ENCODE results near the gene ZNF581. TPM values are rescaled to one million over a fixed set of nuclear protein-coding genes. Genes with fewer than 3 reads are reported as not detected.
A peak's percentile ranks its signal among the peaks of the same experiment; 100 is the strongest.

Gene ZNF581
- total RNA-seq, 1 experiment from 2014 or later: 46.2 TPM

DNA sequence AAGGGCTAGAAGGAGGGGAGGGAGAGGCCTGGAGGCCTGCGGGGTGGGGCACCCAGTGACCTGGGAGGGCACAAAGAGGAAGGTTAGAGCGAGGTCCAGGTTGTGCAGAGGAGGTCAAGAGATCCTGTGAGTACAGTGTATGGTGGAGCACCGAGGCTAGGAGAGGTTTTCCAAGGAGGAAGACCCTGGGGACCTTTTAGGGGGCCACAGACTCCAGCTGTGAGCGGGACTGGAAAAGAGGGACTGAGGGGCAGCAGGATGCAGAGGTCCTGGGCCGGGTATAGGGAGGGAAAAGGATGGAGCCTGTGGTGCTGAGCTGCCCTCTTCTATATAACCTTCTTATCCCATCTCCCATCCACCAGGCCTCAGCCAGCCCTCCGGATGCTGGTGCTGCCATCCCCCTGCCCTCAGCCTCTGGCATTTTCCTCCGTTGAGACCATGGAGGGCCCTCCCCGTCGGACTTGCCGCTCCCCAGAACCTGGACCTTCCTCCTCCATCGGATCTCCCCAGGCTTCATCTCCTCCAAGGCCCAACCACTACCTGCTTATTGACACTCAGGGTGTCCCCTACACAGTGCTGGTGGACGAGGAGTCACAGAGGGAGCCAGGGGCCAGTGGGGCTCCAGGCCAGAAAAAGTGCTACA is 863 bp downstream of the ZNF581 start:
- peak overlapping the region; percentile 95 for H3K27ac Mint-ChIP-seq (ENCODE audit: unreplicated experiment)
- POLR2A ChIA-PET: no interaction called here
- peaks cover 32% of the 10 kb centered on the region for H3K4me1 Mint-ChIP-seq (ENCODE audit: low read depth, unreplicated experiment)
- Histone ChIP-seq H3K36me3 (ENCODE audit: control insufficient read depth, insufficient read depth, low read length) (no peaks in the 10 kb centered on the region), H3K27me3 (replicated peaks; ENCODE audit: control insufficient read depth, insufficient read depth, low read length) (no peaks in the 10 kb centered on the region), H3K4me1 (peaks cover 9% of the 10 kb centered on the region; the same call in 1 of the 2 replicates), H3K4me3 (ENCODE audit: low read depth, low read length) (peak overlapping the region; percentile 84), H3K9me3 (no peaks in the 10 kb centered on the region)
- no peak for DNase-seq
- intact Hi-C loops (cut with micrococcal nuclease; ENCODE audit: unreplicated experiment): no loop called here
- BruUV-seq (replicated peaks): no TSS peak
- peak overlapping the region; percentile 86 for H3K4me3 Mint-ChIP-seq (ENCODE audit: unreplicated experiment)
- peaks cover 90% of the 10 kb centered on the region for H3K36me3 Mint-ChIP-seq (ENCODE audit: insufficient read depth, unreplicated experiment)
- H3K27me3 Mint-ChIP-seq (ENCODE audit: insufficient read depth, unreplicated experiment): no peaks in the 10 kb centered on the region
- no peaks in the 10 kb centered on the region for H3K9me3 Mint-ChIP-seq (ENCODE audit: unreplicated experiment)
- TF ChIP-seq, protein P1, sequence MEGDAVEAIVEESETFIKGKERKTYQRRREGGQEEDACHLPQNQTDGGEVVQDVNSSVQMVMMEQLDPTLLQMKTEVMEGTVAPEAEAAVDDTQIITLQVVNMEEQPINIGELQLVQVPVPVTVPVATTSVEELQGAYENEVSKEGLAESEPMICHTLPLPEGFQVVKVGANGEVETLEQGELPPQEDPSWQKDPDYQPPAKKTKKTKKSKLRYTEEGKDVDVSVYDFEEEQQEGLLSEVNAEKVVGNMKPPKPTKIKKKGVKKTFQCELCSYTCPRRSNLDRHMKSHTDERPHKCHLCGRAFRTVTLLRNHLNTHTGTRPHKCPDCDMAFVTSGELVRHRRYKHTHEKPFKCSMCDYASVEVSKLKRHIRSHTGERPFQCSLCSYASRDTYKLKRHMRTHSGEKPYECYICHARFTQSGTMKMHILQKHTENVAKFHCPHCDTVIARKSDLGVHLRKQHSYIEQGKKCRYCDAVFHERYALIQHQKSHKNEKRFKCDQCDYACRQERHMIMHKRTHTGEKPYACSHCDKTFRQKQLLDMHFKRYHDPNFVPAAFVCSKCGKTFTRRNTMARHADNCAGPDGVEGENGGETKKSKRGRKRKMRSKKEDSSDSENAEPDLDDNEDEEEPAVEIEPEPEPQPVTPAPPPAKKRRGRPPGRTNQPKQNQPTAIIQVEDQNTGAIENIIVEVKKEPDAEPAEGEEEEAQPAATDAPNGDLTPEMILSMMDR (IDR thresholded peaks at IDR 0.05; ENCODE audit: insufficient read depth in 1 of 2, low read depth in 1 of 2, low read length in 1 of 2, severe bottlenecking in 1 of 2, unreplicated experiment in 1 of 2): no peak
- CTCF ChIA-PET: no interaction called here

- POLR2A ChIA-PET: no interaction called here
Measured at GRCh38 chr19:55644842-55645511, 1.5 kb downstream of the ZNF581 start.

GRCh38 chr19:55645512-55645881 is 2.0 kb downstream of the ZNF581 start:
- Histone ChIP-seq H3K4me3 (ENCODE audit: low read depth, low read length) (no peak overlapping the region), H3K36me3 (ENCODE audit: control insufficient read depth, insufficient read depth, low read length) (no peaks in the 10 kb centered on the region), H3K27me3 (replicated peaks; ENCODE audit: control insufficient read depth, insufficient read depth, low read length) (no peaks in the 10 kb centered on the region), H3K9me3 (no peaks in the 10 kb centered on the region), H3K4me1 (peaks cover 3% of the 10 kb centered on the region; the same call in 1 of the 2 replicates)
- Mint-ChIP-seq H3K27ac (ENCODE audit: unreplicated experiment) (no peak overlapping the region), H3K4me1 (ENCODE audit: low read depth, unreplicated experiment) (peaks cover 32% of the 10 kb centered on the region), H3K36me3 (ENCODE audit: insufficient read depth, unreplicated experiment) (peaks cover 90% of the 10 kb centered on the region), H3K9me3 (ENCODE audit: unreplicated experiment) (no peaks in the 10 kb centered on the region), H3K27me3 (ENCODE audit: insufficient read depth, unreplicated experiment) (no peaks in the 10 kb centered on the region), H3K4me3 (ENCODE audit: unreplicated experiment) (peak overlapping the region; percentile 27)
- POLR2A ChIA-PET: no interaction called here
- CTCF ChIA-PET: no interaction called here
- TF ChIP-seq, protein P1 (IDR thresholded peaks at IDR 0.05; ENCODE audit: insufficient read depth in 1 of 2, low read depth in 1 of 2, low read length in 1 of 2, severe bottlenecking in 1 of 2, unreplicated experiment in 1 of 2): no peak
- BruUV-seq (replicated peaks): no TSS peak
- intact Hi-C loops (cut with micrococcal nuclease; ENCODE audit: unreplicated experiment): no loop called here
- DNase-seq: no peak

More at GRCh38 chr19:55644842-55645511, 1.5 kb downstream of the ZNF581 start:
- Histone ChIP-seq H3K4me1 (peaks cover 3% of the 10 kb centered on the region; the same call in 1 of the 2 replicates), H3K36me3 (ENCODE audit: control insufficient read depth, insufficient read depth, low read length) (no peaks in the 10 kb centered on the region), H3K9me3 (no peaks in the 10 kb centered on the region), H3K4me3 (ENCODE audit: low read depth, low read length) (peak overlapping the region; percentile 84), H3K27me3 (replicated peaks; ENCODE audit: control insufficient read depth, insufficient read depth, low read length) (no peaks in the 10 kb centered on the region)
- BruUV-seq (replicated peaks): TSS peak; percentile 62
- peaks cover 32% of the 10 kb centered on the region for H3K4me1 Mint-ChIP-seq (ENCODE audit: low read depth, unreplicated experiment)
- CTCF ChIA-PET: no interaction called here
- H3K27me3 Mint-ChIP-seq (ENCODE audit: insufficient read depth, unreplicated experiment): no peaks in the 10 kb centered on the region
- H3K4me3 Mint-ChIP-seq (ENCODE audit: unreplicated experiment): peak overlapping the region; percentile 86
- intact Hi-C loops (cut with micrococcal nuclease; ENCODE audit: unreplicated experiment): no loop called here
- H3K9me3 Mint-ChIP-seq (ENCODE audit: unreplicated experiment): no peaks in the 10 kb centered on the region
- peak overlapping the region; percentile 95 for H3K27ac Mint-ChIP-seq (ENCODE audit: unreplicated experiment)
- TF ChIP-seq, protein P1 (IDR thresholded peaks at IDR 0.05; ENCODE audit: insufficient read depth in 1 of 2, low read depth in 1 of 2, low read length in 1 of 2, severe bottlenecking in 1 of 2, unreplicated experiment in 1 of 2): no peak
- H3K36me3 Mint-ChIP-seq (ENCODE audit: insufficient read depth, unreplicated experiment): peaks cover 91% of the 10 kb centered on the region
- no peak for DNase-seq
